Measurements from ENCODE around the gene TELO2.

- TF ChIP-seq POLR2A (IDR thresholded peaks at IDR 0.05) (no peak), CTCF (IDR thresholded peaks at IDR 0.05) (no peak)
These were observed 43.4 kb downstream of the TELO2 start for GRCh38 chr16:1536601-1537000.

Measured in Peyer's patch (tissue), 4 donors.